Dedifferentiated amniotic fluid mesenchymal stem cell (primary cell): ENCODE results near the gene SEMA4C.
"Not testable (repeated sequence)": the region's sequence is repeated elsewhere in the genome, so short reads cannot be mapped to it uniquely, and the experiment has no call there.

Experiments used
- DNase-seq: peaks from one replicate; pipeline ENCODE4 v3.0.0-alpha.2; 2016; ENCODE audit errors: extremely low spot score

Gene SEMA4C

GRCh38 chr2:96898135-96898505 lies 28.2 kb upstream of the SEMA4C start:
- no peak for DNase-seq

- no peak for DNase-seq
These were observed 27.7 kb upstream of the SEMA4C start for GRCh38 chr2:96897491-96898134.

GRCh38 chr2:96895746-96896651 lies 26.1 kb upstream of the SEMA4C start:
- no peak for DNase-seq

GRCh38 chr2:96895032-96895745 lies 25.3 kb upstream of the SEMA4C start:
- no peak for DNase-seq

GRCh38 chr2:96894151-96894531 lies 24.3 kb upstream of the SEMA4C start:
- DNase-seq = no peak

GRCh38 chr2:96893289-96894150 lies 23.6 kb upstream of the SEMA4C start:
- DNase-seq = no peak

GRCh38 chr2:96891591-96892333 lies 21.9 kb upstream of the SEMA4C start:
- no peak for DNase-seq

GRCh38 chr2:96890726-96891385 lies 21.0 kb upstream of the SEMA4C start:
- DNase-seq = no peak

GRCh38 chr2:96890252-96890651 lies 20.4 kb upstream of the SEMA4C start:
- no peak for DNase-seq

- DNase-seq = not testable (repeated sequence)
These were observed 19.6 kb upstream of the SEMA4C start for GRCh38 chr2:96889502-96889901.

- no peak for DNase-seq
These were observed 18.5 kb upstream of the SEMA4C start for GRCh38 chr2:96888072-96889011.

- no peak for DNase-seq
These were observed 17.7 kb upstream of the SEMA4C start for GRCh38 chr2:96887493-96888012.

- no peak for DNase-seq
These were observed 15.8 kb upstream of the SEMA4C start for GRCh38 chr2:96885432-96886347.

GRCh38 chr2:96884299-96885094 lies 14.6 kb upstream of the SEMA4C start:
- no peak for DNase-seq

GRCh38 chr2:96883306-96883705 lies 13.4 kb upstream of the SEMA4C start:
- DNase-seq = no peak

- DNase-seq = no peak
These were observed 13.0 kb upstream of the SEMA4C start for GRCh38 chr2:96882906-96883305.

GRCh38 chr2:96882230-96882629 lies 12.3 kb upstream of the SEMA4C start:
- DNase-seq = no peak
